GM12875 (cell line): ENCODE measurements around the gene ZGRF1.
"Not testable (repeated sequence)": the region's sequence is repeated elsewhere in the genome, so short reads cannot be mapped to it uniquely, and the experiment has no call there.

ENCODE experiments used
- H3K4me3 ChIP-seq: one replicate; pipeline ENCODE4 v1.5.1; 2011; ENCODE audit warnings: low read depth, low read length, control low read depth
- TF ChIP-seq, protein P1 (sequence below): IDR thresholded peaks from 2 replicates; pipeline ENCODE4 v1.5.1; 2011; ENCODE audit warnings: low read depth, mild to moderate bottlenecking, control low read depth, inconsistent platforms, low read length, moderate library complexity, borderline replicate concordance; ENCODE audit not compliant: insufficient read depth

Gene ZGRF1

DNA sequence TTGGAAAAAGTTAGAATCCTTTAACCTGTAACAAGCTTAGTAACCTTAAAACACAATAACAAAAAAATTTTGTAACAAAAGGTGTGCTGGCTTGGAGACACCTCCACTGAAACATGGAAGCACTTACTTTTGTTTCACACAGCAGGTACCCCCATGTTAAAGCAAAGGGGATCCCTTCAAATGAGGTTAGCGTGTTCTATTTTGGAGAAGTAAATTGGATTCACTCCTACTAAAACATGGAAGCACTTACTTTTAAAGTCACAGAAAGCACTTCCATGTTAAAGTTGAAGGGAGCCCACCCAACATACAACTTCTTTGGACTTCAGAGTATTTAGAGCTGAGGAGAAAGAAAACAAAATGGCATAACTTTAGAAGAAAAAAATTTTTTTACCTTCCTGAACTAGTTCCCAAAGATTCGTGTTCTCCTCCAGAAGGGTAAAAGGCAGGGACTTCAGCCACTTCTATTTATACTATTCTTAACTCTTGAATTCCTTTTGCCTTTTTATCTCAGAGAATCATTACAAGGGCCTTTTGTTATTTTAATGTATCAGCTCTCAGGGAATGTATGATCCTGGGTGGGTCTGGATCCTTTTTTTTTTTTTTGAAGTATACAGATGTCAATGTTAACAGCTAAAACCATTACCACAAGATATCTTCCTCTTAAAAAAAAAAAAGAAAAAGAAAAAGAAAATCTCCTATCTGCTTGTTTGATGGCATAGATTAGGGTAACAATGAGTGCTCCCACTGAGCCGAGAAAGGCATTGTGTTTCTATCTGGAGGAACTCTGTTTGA lies 11.8 kb upstream of the ZGRF1 start:
- no peak overlapping the region for H3K4me3 ChIP-seq
- TF ChIP-seq, protein P1, sequence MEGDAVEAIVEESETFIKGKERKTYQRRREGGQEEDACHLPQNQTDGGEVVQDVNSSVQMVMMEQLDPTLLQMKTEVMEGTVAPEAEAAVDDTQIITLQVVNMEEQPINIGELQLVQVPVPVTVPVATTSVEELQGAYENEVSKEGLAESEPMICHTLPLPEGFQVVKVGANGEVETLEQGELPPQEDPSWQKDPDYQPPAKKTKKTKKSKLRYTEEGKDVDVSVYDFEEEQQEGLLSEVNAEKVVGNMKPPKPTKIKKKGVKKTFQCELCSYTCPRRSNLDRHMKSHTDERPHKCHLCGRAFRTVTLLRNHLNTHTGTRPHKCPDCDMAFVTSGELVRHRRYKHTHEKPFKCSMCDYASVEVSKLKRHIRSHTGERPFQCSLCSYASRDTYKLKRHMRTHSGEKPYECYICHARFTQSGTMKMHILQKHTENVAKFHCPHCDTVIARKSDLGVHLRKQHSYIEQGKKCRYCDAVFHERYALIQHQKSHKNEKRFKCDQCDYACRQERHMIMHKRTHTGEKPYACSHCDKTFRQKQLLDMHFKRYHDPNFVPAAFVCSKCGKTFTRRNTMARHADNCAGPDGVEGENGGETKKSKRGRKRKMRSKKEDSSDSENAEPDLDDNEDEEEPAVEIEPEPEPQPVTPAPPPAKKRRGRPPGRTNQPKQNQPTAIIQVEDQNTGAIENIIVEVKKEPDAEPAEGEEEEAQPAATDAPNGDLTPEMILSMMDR, result no peak

DNA sequence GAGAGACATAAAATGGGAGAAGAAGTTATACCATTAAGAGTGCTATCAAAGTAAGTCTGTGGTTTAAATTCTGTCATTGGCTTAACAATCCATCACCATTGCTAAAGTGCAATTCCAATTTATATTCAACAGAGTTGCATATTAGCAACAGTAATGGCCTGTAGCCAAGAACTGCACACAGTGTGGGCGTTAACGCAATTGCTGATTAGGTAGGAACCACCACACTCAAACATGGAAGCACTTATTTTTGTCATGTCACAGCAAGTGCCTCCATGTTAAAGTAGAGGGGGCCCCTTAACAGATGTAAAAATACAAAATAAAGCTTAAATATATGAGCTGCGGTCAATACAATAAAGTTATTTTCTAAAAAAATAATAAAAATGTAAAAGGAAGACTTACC lies 11.1 kb upstream of the ZGRF1 start:
- TF ChIP-seq, protein P1, result no peak
- H3K4me3 ChIP-seq, result no peak overlapping the region

DNA sequence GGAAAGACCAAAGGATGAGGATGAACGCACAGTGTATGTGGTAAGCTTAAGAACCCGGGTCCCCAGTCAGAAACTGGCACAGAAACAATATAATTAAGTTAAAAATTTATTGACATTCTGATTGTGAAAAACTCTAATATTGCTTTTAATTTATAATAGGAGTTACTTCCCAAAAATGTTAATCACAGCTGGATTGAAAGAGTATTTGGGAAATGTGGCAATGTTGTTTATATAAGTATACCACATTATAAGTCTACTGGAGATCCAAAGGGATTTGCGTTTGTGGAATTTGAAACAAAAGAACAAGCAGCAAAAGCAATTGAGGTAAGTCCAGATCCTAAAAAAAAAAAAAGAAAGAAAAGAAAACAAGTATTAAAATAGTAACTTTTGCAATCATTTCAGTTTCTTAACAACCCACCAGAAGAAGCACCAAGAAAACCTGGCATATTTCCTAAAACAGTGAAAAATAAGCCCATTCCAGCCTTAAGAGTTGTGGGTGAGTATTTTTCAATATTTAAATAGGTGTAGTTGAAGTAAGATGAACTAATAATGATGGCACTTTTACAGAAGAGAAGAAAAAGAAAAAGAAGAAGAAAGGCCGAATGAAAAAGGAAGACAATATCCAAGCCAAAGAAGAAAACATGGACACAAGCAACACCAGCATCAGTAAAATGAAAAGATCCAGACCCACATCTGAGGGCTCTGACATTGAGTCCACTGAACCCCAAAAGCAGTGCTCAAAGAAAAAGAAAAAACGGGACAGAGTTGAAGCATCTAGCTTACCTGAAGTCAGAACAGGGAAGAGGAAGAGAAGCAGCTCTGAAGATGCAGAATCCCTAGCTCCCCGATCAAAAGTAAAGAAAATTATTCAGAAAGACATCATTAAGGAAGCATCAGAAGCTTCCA lies 10.2 kb upstream of the ZGRF1 start:
- H3K4me3 ChIP-seq, result no peak overlapping the region
- TF ChIP-seq, protein P1, result no peak

DNA sequence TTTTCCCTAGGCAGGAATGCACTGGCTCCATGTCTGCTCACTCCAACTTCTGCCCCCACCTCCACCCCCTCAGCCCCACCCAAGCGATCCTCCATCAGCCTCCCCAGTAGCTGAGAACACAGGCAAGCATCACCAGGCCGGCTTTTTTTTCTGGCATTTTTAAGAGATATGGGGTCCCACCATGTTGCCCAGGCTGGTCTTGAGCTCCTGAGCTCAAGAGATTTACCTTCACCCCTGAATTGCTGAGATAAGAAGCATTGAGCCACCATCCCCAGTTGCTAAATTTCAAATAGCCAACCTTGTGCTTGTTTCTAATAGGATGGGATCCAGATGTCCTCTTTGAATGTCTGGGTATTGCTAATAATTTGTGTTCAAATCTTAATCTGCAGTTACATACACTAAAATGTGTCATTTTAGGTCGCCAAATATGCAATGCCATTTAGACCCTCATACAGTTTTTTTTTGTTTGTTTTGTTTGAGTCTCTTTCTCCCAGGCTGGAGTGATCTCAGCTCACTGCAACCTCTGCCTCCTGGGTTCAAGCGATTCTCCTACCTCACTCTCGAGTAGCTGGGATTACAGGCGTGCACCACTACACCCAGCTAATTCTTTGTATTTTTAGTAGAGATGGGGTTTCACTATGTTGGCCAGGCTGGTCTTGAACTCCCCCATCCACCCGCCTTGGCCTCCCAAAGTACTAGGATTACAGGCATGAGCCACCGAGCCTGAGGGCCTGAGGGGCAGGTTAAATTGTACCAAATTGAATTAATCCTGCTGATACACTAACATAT lies 9.0 kb upstream of the ZGRF1 start:
- H3K4me3 ChIP-seq, result no peak overlapping the region
- TF ChIP-seq, protein P1, result no peak

DNA sequence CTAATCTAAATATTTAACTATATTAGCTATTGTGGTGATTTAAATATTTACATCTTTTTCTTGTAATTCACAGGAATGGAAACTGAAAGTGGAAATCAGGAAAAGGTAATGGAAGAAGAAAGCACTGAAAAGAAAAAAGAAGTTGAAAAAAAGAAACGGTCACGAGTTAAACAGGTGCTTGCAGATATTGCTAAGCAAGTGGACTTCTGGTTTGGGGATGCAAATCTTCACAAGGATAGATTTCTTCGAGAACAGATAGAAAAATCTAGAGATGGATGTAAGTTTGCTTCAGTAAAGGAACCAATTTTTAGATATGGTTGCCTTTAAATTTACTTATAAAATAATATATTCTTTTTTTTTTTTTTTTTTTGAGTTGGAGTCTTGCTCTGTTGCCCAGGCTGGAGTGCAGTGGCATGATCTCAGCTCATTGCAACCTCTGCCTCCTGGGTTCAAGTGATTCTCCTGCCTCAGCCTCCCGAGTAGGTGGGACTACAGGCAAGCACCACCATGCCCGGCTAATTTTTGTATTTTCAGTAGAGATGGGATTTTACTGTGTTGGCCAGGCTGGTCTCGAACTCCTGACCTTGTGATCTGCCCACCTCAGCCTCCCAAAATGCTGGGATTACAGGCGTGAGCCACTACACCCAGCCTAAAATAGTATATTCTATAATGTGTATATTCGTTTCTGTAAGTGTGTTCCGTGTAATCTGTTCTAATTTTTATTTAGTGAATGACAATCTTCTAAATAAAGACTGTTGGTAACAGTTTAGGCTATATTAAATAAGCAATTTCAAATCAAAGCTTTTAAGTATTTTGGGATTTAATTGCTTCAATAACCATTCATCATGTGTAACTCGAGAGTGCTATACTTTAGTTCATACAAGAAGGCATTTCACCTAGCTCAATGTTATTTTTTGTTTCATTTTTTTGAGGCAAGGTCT lies 8.2 kb upstream of the ZGRF1 start:
- not testable (repeated sequence) for H3K4me3 ChIP-seq

DNA sequence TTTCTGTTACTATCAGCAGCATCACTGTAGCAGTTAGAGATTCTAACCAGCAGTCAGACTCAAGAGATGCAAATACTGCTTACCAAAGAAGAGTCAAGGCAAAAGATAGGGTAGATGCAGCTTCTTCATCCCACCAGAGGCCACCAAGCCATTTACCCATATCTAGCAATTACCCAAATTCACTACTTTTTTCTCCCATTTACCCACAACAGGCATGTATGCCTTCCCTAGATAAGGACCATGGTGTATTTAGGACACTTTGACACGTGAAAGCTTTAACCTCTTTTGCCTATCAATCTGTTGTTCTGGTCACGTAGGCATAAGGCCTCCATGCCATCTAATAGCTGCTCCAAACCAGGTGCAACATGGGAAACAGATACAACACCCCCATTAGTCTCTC lies 5.8 kb upstream of the ZGRF1 start:
- TF ChIP-seq, protein P1, result no peak
- H3K4me3 ChIP-seq, result no peak overlapping the region

DNA sequence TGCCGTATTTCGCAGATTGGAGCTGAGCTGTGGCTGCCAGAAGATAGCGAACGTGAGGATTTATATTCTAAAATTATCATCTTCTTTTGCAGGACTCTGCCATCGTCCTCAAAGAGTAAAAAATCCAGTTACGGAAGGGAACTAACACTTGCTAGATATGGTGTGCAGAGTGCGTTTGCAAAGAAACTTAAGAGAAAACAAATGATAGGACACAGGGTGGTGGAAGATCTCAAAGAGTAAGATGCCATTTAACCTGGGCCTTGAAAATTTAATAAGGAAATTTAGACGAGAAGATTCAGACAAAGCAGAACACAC lies 800 bp upstream of the ZGRF1 start:
- H3K4me3 ChIP-seq, result peak overlapping the region; percentile 94
- TF ChIP-seq, protein P1, result no peak
